ENCODE data around the gene CELF1.

Gene CELF1

DNA sequence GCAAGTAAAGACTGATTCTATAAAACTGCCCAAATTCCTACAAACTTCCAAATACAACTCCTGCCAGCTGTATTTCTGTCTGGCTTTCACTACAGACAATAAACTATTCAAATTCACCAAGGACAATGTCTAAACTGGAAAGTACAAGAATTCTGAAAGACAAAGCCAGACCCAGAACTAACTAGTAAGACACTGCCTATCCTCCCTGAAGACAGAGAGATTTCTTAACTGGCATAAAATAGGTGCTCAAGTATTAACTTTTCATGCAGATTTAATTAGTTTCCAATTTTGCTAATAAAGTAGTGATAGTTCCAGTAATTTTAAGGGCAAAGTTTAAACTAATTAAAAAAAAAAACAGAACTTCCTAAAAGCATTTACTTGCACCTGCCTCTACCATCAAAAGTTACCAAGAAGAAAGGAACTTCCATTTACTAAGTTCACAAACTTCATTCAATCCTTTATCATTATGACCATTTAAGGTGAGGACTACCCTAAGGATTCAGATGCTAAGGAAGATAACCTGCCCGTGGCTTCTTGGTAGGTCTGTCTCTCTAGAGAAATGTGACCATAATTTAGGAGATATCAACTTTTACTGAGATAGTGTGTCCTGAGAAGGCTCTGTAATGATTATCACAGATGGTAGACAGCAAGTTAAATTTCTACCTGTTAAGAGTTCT, 45.2 kb downstream of the CELF1 start:
- DNase-seq = no peak

DNA sequence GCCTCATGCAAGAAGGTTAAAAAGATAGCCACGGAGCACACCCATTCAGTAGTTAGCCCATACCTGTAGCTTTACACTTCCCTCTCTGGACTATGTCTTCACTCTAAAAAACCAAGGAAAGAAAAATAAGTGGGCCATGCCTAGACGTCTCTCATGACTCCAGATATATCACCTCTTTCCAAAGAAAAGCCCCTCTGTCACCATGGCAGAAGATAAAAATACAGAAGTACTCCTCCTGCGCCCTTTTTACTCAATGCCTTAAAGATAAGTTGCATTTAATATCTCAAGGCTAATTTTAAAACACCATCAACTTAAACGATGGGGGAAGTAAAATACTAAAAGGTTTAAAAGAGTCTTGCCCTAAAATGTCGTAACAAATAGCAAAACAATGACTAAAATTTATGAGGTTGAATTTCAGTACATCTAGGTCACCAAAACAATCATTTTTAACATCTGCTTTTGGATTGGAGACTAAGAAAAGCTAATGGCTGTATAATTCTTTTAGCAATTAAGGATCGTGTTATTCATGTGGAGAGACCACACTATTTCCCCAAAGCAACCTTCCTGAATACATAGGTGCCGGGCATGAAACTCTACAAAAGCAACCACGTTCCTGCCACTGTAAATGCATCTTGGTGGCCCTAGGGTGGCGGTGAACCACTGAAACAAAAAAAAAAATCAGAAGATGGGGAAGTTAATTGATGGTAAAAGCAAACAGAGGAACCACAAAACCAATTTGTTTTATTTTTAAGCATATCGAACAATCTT, 46.0 kb downstream of the CELF1 start:
- no peak for DNase-seq

DNA sequence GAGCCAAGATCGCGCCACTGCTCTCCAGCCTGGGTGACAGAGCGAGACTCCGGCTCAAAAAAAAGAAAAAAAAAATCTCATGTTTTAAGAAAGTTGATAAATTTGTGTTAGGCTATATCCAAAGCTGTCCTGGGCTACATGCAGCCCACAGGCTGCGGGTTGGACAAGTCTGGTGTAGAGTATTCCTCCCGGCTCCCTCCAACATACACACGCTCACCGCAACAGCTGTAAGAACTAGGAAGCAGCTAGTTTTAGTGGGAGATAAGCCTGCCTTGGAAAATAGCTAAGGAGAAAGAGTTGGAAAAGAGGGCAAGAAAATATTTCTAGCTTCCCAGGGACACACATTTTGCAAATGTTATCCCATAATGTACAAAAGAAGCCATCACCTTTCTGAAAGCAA, 46.6 kb downstream of the CELF1 start:
- DNase-seq = no peak

DNA sequence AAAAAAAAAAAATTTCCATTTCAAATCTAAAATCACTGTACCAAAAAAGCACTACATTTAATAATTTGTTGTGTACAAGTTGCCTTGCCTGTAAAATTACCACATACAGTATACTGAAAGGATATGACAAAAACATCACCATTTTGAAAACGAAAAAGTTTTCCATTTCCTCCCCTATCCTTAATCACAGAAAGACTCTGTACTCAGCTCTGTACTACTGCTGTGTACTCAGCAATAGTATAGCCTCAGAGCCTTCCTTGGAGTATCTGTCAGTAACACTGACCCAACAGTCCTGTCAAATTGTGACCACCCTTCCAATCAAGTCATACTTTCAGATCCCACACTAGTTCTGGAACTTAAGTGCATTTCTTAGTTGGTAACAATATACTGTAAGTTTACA, 48.0 kb downstream of the CELF1 start:
- DNase-seq = no peak

DNA sequence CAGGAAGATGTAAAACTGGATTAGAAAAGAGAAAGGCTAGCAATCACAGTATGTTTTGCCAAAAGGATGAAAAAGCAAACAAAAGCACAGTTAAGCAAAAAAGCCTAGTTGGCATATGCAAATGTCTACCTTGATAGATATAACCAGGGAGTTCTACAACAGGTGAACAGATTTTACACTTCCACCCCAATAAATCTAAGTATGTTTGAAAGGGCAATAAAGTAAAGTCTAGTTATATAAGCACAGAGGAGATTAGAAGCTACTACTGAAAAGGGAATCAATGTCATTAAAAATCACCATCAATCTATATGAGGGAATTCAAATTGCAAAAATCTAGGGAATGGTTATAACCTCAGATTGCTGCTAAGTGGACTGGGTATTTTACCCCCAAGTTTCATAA, 49.7 kb downstream of the CELF1 start:
- no peak for DNase-seq

DNA sequence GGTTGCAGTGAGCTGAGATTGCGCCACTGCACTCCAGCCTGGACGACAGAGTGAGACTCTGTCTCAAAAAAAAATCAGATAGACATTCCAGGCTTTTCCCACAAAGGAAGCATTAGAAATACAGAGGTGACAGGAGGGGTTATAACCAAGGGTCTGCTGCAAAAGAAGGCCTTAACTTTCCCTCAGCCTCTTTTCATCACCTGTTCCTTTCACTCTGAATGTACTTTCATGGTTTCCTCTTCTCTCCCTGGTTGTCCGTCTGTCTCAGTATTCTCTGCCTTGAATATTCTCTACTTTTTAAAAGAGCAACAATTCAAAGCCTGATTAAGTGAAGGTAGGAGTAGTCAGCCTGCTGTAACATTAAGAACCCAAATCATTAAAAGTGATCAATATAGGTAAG, 50.2 kb downstream of the CELF1 start:
- no peak for DNase-seq

DNA sequence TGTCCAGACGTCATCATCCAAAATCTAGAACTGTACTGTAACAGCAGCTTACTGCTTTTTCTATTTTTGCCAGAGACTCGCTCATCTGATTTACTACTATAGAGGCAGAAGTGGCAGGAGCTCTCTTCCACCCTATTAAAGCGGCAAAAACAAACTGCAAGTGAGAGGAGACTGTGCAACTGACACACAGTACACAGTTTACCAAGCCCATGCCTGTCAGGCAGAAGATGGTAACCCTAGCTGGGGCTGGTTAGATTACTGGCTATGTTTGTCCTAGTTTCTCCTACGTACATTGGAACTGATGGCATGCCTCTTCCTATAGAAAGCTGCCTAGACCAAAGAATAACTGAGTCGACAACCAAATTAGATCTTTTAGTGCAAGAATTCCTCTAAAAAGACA, 51.8 kb downstream of the CELF1 start:
- DNase-seq = no peak

DNA sequence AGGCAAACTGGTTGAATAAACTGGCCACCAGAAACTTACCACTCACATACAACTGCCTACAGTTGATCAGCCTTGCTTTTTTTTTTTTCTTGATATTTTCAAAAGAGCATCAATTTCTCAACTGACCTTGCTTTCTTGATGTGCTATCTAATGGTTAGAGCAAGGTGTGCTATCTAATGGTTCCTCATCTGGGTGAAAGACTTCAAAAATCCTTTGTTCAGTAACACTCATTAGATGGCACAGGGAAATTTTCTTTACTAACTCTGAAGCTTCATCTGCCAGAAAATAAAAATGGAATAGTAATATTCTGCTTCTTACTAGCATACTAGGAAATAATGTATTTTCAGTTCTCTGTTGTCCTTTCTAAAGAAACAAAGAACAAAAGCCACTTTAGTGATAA, 52.8 kb downstream of the CELF1 start:
- DNase-seq = no peak

DNA sequence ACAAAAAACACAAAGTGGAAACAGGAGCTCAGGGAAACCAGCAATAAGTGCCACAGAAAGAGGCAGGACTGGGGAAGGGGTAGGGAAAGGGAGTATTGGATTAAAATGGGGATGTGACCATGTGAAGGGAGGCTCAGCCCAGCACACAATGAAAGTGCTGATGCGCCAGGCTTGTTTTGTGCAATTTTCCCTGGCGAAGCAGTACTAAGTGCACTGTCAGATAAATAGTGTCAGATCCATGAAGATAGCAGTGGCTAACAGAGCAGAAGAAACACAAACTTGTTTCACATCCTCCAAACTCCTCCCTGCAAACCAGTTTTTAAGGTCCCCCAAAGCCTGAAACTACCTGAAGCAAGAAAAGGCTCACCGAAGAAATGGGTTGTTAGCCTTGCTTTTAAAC, 53.3 kb downstream of the CELF1 start:
- DNase-seq = no peak

DNA sequence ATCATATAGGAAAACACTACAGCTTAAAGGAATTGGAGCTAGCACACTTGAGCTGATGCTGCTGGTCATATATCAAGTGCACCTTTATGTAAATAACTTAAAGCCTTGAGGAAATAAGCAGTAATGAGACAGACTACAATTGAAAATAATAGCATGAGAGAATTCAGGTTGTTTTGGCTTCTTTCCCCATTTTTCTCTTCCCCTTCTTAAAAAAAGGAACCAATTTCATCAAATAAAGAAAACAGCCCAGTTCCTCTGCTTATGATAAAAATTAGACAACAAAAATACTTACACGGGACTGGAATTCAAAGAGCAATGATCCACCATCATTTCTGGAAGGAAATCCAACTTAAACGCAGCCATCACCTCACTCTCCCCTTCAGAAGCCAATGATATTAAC, 53.8 kb downstream of the CELF1 start:
- no peak for DNase-seq

DNA sequence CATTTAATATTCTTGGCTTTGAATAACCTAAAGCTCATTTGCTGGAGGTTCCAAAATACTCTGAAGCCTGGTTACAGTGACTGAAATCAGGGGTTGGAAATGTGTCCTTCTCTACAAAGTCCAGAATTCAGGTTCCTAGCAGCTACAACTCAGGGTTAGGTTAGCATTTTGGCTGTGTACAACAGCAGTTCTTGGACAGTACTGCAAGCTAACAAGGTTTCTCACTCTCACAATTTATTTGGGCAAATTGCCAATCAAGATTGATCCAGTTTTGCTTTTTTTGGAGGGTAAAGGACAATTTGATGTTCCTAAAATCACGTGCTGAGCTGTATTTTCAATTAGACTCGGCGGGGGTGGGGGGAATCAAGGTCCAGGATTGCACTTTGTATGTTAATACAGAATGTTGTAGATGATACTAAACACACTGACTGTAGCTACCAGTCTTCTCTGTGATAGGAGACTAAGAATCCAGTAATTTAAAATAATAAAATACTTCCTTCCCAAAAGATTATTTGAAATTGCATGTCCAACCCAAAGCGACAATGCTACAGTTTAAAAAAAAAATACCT, 54.3 kb downstream of the CELF1 start:
- DNase-seq = no peak

DNA sequence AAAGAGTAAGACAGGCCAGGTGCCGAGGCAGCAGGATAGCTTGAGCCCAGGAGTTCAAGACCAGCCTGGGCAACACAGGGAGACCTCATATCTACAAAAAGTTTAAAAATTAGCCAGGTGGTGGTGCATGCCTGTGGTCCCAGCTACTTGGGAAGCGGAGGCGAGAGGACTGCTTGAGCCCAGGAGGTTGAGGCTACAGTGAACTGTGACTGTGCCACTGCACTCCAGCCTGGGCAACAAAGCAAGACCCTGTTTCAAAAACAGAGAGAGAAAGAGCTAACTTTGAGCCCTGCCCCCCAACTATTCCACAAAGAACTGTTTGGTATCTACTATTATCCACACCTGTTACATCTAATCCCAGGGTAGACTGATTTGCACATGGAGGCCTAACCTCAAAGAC, 54.8 kb downstream of the CELF1 start:
- no peak for DNase-seq

DNA sequence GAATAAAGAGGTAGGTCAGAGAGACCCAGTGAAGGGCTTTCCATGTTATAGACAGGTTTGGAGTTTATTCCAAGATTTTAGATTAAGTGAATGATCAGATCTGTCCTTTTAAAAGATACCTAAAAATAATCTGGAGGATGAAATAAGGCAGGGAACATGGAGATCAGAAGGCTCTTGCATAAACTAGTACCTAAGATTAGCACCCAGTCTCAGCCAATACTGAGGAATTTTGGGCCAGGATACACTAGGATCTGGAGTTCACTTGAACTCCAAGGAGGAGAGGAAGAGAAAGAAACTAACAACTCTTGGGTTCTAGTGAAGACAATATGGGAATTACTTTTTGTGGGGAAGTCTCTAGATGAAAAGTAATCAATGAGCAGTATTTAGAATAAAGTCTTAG, 56.1 kb downstream of the CELF1 start:
- DNase-seq = no peak

DNA sequence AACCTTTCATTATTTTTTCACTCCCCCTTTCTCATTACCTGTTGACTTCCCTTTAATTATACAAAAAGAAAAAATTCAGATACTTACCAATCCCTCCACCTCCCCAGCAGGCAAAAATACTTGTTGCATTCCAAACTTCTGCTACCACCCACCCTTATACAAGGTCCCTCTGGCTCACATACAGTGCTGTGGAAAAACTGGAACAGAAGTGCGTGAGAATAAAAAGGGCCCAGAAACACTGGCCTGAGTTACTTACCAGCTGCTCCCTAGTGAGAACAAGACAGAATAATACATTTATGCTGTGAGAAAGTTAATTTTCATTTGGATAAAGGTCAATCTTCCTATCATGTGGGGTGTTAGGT, 57.1 kb downstream of the CELF1 start:
- DNase-seq = no peak

DNA sequence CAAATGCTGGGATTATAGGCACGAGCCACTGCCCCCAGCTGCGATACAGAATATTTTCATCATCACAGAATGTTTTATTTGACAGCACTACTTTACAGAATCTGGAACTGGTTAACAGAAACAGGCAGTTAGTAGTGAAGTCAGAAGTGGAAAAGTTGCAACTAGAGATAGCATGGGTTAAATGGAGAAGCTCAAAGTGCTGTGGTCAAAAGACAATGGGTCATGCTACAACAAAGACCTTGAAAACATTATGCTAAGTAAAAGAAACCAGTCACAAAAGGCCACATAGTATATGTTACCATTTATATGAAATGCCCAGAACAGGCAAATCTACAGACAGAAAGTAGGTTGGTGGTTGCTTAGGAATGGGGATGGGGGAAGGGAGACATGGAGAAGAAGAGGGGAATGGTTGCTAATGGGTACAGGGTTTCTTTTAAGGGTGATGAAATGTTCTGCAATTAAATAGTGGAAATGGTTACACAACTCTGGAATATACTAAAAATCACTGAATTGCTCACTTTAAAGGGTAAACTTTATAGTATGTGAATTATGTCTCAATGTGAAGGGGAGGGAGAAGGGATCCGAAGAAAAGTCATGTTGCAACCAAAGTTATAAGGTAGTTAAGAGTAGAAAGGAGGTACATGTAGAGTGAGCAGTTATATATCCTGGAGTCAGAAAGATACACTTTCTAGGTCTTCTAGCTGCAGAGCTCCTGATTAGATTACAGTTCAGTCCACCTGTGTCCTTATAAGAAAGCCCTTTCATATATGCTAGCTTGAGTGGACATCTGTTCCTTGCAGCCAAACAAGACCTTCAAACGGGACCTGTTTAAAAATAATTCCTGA, 57.7 kb downstream of the CELF1 start:
- DNase-seq = no peak

DNA sequence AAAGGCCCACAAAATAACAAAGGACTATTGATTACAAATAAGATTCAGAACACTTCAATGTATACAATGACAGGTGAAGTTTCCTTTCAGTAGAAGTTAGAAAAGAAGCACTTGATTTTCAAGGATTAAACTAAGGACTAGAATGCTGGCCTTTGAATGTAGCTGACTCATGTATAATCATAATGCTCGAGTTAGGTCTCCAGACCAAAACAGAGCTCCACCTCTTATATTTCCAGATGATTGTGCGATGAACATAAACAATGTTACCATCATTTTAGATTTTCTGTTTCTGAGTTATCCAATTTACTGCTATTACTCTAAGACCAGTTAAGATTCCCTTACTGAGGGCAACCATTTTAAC, 63.6 kb downstream of the CELF1 start:
- DNase-seq = no peak

DNA sequence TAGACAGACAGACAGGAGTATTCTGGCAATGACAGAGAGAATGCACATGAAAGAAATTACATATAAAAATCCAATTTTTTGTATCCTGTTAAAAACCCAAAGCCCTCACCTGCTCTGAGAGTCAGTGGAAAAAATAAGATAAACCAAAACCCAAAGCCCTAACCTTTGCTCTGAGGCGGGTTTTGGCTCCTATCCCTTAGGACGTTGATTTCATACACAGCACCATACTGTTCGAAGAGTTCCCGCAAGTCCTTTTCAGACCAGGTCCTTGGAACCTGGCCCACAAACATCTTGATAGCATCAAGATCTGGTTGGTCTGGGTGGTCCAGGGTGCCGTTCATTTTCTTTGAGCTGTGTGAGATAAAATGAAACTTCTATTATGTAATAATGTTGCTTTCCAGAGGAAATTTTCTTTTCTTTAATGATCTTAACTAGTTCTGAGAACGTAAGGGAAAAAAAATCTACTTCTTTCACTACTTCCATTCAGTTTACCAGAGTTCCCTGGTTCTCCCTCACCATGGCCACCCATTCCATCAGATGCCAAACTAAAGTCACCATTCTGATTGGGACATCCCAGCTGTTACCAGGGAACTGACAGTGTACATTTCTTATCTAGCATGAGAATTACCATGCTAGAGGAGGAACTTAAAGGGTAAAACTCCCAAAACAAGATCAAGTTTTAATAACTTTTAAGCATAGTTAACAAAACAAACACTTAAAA, 64.1 kb downstream of the CELF1 start:
- DNase-seq = no peak

DNA sequence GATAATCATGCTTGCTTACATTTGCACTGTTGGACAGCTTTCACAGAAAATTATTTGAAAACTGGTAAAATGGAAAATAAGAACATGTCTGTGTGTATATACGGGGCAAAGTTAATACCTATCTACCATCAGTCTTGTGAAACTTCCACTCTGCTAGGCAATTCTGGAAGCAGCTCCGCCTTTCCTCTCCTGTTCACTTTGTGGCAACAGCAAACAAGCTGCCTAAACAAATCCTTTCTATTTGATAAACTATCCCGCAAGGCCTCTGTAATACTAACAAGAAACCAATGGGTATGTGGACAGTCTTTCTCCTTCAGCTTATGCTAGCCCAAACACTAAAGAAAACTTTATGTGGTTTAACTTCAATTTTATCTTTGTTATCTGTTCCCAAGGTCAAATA, 64.8 kb downstream of the CELF1 start:
- no peak for DNase-seq

DNA sequence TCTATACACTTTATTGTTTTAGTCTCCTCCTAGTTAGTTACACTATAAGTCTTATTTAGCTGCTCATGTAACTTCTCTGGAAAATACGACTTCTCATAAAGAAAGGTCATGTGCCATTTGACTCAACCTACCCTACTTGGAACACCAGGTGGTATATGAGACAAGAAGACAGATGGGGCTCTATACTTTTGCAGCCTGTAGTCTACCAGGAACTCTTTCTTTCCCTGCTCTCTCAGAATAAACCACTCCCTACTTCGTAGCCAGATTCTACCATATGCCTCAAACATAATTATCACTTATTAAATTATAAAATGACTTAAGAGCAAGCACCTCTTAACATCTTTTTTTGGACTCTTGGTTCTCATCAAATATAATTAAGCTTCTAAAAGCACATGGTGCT, 65.5 kb downstream of the CELF1 start:
- no peak for DNase-seq

DNA sequence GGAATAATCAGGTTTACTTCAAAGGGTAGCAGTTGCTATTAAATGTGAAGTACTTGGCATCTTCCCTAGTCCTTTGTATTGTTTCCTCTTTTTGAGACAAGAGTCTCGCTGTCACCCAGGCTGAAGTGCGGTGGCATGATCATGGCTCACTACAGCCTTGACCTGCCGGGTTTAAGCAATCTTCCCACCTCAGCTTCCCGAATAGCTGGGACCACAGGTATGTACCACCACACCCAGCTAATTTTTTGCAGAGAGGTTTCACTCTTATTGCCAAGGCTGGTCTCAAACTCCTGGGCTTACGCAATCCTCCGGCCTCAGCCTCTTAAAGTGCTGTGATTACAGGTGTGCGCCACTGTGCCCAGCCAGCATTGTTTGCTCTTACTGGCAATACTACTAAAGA, 67.8 kb downstream of the CELF1 start:
- no peak for DNase-seq

DNA sequence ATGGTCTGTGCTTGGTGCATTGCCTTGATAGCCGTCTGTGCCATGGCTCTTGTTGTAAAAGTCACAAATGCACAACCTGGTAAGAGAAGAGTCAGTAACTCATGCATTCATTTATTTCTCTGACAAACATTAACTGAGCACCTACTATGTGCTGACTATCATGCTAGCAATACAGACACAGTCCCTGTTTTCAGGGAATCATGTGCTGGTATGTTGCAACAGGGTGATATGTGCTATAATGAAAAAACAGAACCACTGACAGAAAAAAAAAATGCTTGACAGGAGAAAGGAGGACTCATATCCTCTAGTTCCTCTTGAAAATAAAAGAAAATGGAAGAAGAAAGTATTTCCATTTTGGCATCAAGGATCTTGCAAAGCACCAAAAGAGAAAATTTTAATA, 69.5 kb downstream of the CELF1 start:
- DNase-seq = no peak

DNA sequence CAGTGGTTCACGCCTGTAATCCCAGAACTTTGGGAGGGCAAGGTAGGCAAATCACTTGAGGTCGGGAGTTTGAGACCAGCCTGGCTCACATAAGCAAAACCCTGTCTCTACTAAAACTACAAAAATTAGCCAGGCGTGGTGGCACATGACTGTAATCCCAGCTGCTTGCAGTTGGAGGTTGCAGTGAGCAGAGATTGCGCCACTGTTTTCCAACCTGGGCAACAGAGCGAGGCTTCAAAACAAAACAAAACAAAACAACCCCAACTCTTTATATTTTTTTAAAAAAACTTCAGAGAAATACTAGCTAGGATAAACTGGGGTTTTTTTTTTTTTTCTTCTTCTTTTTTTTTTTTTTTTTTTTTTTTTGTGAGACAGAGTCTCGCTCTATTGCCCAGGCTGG, 72.2 kb downstream of the CELF1 start:
- DNase-seq = no peak

DNA sequence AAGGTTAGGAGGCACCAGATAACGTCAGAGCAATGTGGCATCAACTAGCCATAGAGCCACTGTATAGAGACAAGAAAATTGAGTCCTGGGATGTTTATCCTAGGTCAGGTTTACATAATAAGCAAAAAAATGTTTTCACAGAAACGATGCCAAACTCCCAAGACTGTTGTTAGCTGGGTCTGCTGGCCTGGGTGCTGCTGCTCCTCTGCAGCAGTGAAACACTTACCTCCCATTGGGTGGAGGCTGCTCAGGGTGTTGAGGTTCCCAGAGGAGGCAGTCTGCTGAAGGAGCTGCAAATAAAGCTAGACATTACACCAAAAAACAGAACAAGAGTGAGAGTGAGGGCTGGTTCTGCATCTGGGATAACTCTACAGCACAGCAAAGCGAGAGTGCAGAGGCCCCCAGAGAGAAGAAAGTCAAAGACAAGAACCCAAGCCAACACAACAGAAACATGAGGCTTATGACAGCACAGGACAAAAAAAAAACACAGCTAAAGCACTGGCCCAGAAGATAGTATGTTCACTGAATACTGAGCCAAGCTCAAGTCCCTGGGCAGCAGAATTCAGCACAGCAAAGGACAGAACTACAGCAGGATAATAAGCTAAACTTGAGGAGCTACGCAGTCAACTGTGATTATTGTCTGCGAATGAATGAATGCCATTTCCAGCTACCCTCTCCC, 74.1 kb downstream of the CELF1 start:
- DNase-seq = no peak
